ENCODE data around the gene SAP30BP.

The SAP30BP gene

GRCh38 chr17:75701288-75701687 is 34.1 kb downstream of the SAP30BP start:
- no peak for ATAC-seq
- no peak for TF ChIP-seq ISL1 (CRISPR knock-in tag; IDR thresholded peaks at IDR 0.05)
- no peak for TF ChIP-seq ZC3H10 (CRISPR knock-in tag; IDR thresholded peaks at IDR 0.05)
- no peak for TF ChIP-seq OSR1 (CRISPR knock-in tag; IDR thresholded peaks at IDR 0.05)
- no peak for TF ChIP-seq CSRNP3 (CRISPR knock-in tag; IDR thresholded peaks at IDR 0.05)
- no peak for TF ChIP-seq ZNF565 (CRISPR knock-in tag; conservative IDR thresholded peaks at IDR 0.05; ENCODE audit: low read depth)
- no peak for TF ChIP-seq CREB5 (CRISPR knock-in tag; IDR thresholded peaks at IDR 0.05; ENCODE audit: low read depth)
- no peak for TF ChIP-seq TCF4 (CRISPR knock-in tag; IDR thresholded peaks at IDR 0.05; ENCODE audit: borderline replicate concordance)
- TF ChIP-seq ZNF8 (CRISPR knock-in tag; IDR thresholded peaks at IDR 0.05): no peak
- TF ChIP-seq ESRRG (CRISPR knock-in tag; IDR thresholded peaks at IDR 0.05): no peak
- TF ChIP-seq CSDC2 (CRISPR knock-in tag; IDR thresholded peaks at IDR 0.05): no peak
- no peak for TF ChIP-seq PPARA (CRISPR knock-in tag; IDR thresholded peaks at IDR 0.05; ENCODE audit: borderline replicate concordance)

GRCh38 chr17:75703191-75703590 is 36.1 kb downstream of the SAP30BP start:
- ATAC-seq: no peak
- TF ChIP-seq BACH2 (CRISPR knock-in tag; IDR thresholded peaks at IDR 0.05; ENCODE audit: borderline replicate concordance) (no peak), TCF4 (CRISPR knock-in tag; IDR thresholded peaks at IDR 0.05; ENCODE audit: borderline replicate concordance) (no peak), ISL1 (CRISPR knock-in tag; IDR thresholded peaks at IDR 0.05) (no peak), CREB5 (CRISPR knock-in tag; IDR thresholded peaks at IDR 0.05; ENCODE audit: low read depth) (no peak), ZC3H10 (CRISPR knock-in tag; IDR thresholded peaks at IDR 0.05) (no peak), ZNF70 (CRISPR knock-in tag; IDR thresholded peaks at IDR 0.05) (no peak), PPARA (CRISPR knock-in tag; IDR thresholded peaks at IDR 0.05; ENCODE audit: borderline replicate concordance) (no peak), TSHZ2 (CRISPR knock-in tag; IDR thresholded peaks at IDR 0.05) (no peak), CSDC2 (CRISPR knock-in tag; IDR thresholded peaks at IDR 0.05) (no peak), POU6F1 (CRISPR knock-in tag; IDR thresholded peaks at IDR 0.05; ENCODE audit: borderline replicate concordance, low read depth) (no peak), TOX (CRISPR knock-in tag; IDR thresholded peaks at IDR 0.05; ENCODE audit: borderline replicate concordance) (no peak), SNAI2 (CRISPR knock-in tag; IDR thresholded peaks at IDR 0.05) (no peak), PATZ1 (CRISPR knock-in tag; IDR thresholded peaks at IDR 0.05; ENCODE audit: borderline replicate concordance) (no peak), CSRNP3 (CRISPR knock-in tag; IDR thresholded peaks at IDR 0.05) (no peak), ESRRG (CRISPR knock-in tag; IDR thresholded peaks at IDR 0.05) (no peak), ZNF565 (CRISPR knock-in tag; conservative IDR thresholded peaks at IDR 0.05; ENCODE audit: low read depth) (no peak)
